Liver (tissue), 9 donors: ENCODE results near the gene UBR4. TPM values are rescaled to one million over a fixed set of nuclear protein-coding genes. Genes with fewer than 3 reads are reported as not detected.
A peak's percentile ranks its signal among the peaks of the same experiment; 100 is the strongest.

Source experiments
- DNase-seq: peaks from one replicate; pipeline ENCODE4 v3.0.0-alpha.2; 2017; ENCODE audit warnings: low spot score
- H3K27ac ChIP-seq, 2 donors: one replicate each; pipeline ENCODE4 v1.7.0; 2013; ENCODE audit warnings: inconsistent platforms in 2 of 2, low read length in 2 of 2, control low read depth in 1 of 2, low read depth in 1 of 2, mild to moderate bottlenecking in 1 of 2
- H3K27me3 ChIP-seq, 4 donors: one replicate each; pipeline versions ENCODE4 v1.6.1 to v1.7.0; 2013; ENCODE audit warnings: low read length in 3 of 4, inconsistent platforms in 1 of 4, mild to moderate bottlenecking in 1 of 4, moderate library complexity in 1 of 4; ENCODE audit not compliant: control insufficient read depth in 4 of 4, insufficient read depth in 4 of 4
- H3K36me3 ChIP-seq, 4 donors: one replicate each; pipeline versions ENCODE4 v1.6.1 to v1.7.0; 2013; ENCODE audit warnings: low read length in 3 of 4, mild to moderate bottlenecking in 3 of 4, low read depth in 1 of 4, moderate library complexity in 1 of 4; ENCODE audit not compliant: control insufficient read depth in 4 of 4, insufficient read depth in 3 of 4
- H3K4me1 ChIP-seq, 4 donors: one replicate each; pipeline versions ENCODE4 v1.6.1 to v1.7.0; 2013; ENCODE audit warnings: low read length in 3 of 4, mild to moderate bottlenecking in 3 of 4, moderate library complexity in 1 of 4; ENCODE audit not compliant: control insufficient read depth in 4 of 4, insufficient read depth in 4 of 4
- H3K4me3 ChIP-seq, 3 donors: one replicate each; pipeline versions ENCODE4 v1.6.1 to v1.7.0; 2013; ENCODE audit warnings: low read length in 3 of 3, control low read depth in 1 of 3, low read depth in 1 of 3, mild to moderate bottlenecking in 1 of 3
- H3K9ac ChIP-seq, 2 donors: one replicate each; pipeline ENCODE4 v1.7.0; 2013; ENCODE audit warnings: low read length in 2 of 2, mild to moderate bottlenecking in 2 of 2, moderate library complexity in 2 of 2, control low read depth in 1 of 2, low read depth in 1 of 2
- H3K9me3 ChIP-seq, 4 donors: one replicate each; pipeline versions ENCODE4 v1.6.1 to v1.7.0; 2013; ENCODE audit warnings: low read length in 3 of 4; ENCODE audit not compliant: control insufficient read depth in 4 of 4
- ATF3 ChIP-seq: IDR thresholded peaks from 2 replicates; pipeline ENCODE4 v1.6.1; 2016; ENCODE audit warnings: antibody characterized with exemption
- CTCF ChIP-seq: fragments of 150-350 bp; IDR thresholded peaks from 2 replicates; pipeline ENCODE4 v1.5.1; 2017; ENCODE audit warnings: improper control_type of control experiment, low read depth, low read length; ENCODE audit not compliant: missing input control
- EGR1 ChIP-seq, 2 donors: IDR thresholded peaks; 2 replicates each; pipeline ENCODE4 v1.6.1; 2016 to 2018; ENCODE audit warnings: antibody characterized with exemption in 2 of 2, low read depth in 2 of 2
- FOXA1 ChIP-seq: IDR thresholded peaks from 2 replicates; pipeline ENCODE4 v1.6.1; 2016; ENCODE audit warnings: antibody characterized with exemption
- FOXA2 ChIP-seq: IDR thresholded peaks from 2 replicates; pipeline ENCODE4 v1.6.1; 2016; ENCODE audit warnings: antibody characterized with exemption
- GABPA ChIP-seq, 2 donors: IDR thresholded peaks in 1 of 2; conservative IDR thresholded peaks in 1 of 2; 2 replicates each; pipeline ENCODE4 v1.6.1; 2016; ENCODE audit warnings: antibody characterized with exemption in 2 of 2, mild to moderate bottlenecking in 1 of 2, moderate library complexity in 1 of 2
- HNF4A ChIP-seq, 2 donors: conservative IDR thresholded peaks; 2 replicates each; pipeline ENCODE4 v1.6.1; 2016; ENCODE audit warnings: antibody characterized with exemption in 2 of 2, mild to moderate bottlenecking in 2 of 2
- JUND ChIP-seq, 2 donors: IDR thresholded peaks; 2 replicates each; pipeline ENCODE4 v1.6.1; 2016; ENCODE audit warnings: antibody characterized with exemption in 2 of 2
- NR2F2 ChIP-seq: IDR thresholded peaks from 2 replicates; pipeline ENCODE4 v1.6.1; 2016; ENCODE audit warnings: antibody characterized with exemption
- RAD21 ChIP-seq, 2 donors: IDR thresholded peaks; 2 replicates each; pipeline ENCODE4 v1.6.1; 2016; ENCODE audit warnings: antibody characterized with exemption in 2 of 2, mild to moderate bottlenecking in 2 of 2
- REST ChIP-seq: IDR thresholded peaks from 2 replicates; pipeline ENCODE4 v1.6.1; 2016; ENCODE audit warnings: antibody characterized with exemption, mild to moderate bottlenecking
- RXRA ChIP-seq, 2 donors: IDR thresholded peaks; 2 replicates each; pipeline ENCODE4 v1.6.1; 2017 to 2018; ENCODE audit warnings: antibody characterized with exemption in 2 of 2, mild to moderate bottlenecking in 1 of 2
- SP1 ChIP-seq: IDR thresholded peaks from 2 replicates; pipeline ENCODE4 v1.6.1; 2018; ENCODE audit warnings: antibody characterized with exemption, mild to moderate bottlenecking
- TAF1 ChIP-seq: conservative IDR thresholded peaks from 2 replicates; pipeline ENCODE4 v1.6.1; 2016; ENCODE audit warnings: antibody characterized with exemption, mild to moderate bottlenecking
- YY1 ChIP-seq: IDR thresholded peaks from 2 replicates; pipeline ENCODE4 v1.6.1; 2016; ENCODE audit warnings: antibody characterized with exemption, mild to moderate bottlenecking
- WGBS: extraction: QIAGEN DNeasy Blood & Tissue Kit; methylation state at CpG from one replicate; pipeline ENCODE4 v1.1.7; 2013; 5-methylcytosine and 5-hydroxymethylcytosine counted together
- polyA plus RNA-seq, 2 donors: library from polyadenylated mRNA; stranded (reverse) in 1 of 2; unstranded in 1 of 2; fragments of 200-250 nt in 1 of 2; fragments of >200 nt in 1 of 2; fragmentation: Nextera tagmentation in 1 of 2; extraction: Ambion mirVana in 1 of 2; gene quantifications; one replicate each; pipeline versions ENCODE4 v1.2.1 to v1.2.3, GENCODE V29; 2013 to 2015
- total RNA-seq, 2 donors: library from RNA; depleted of rRNA; stranded (reverse); fragments of >200 nt; gene quantifications; one replicate each; pipeline ENCODE4 v1.2.3, GENCODE V29; 2014
- TF ChIP-seq, protein P1 (sequence below): IDR thresholded peaks from 2 replicates; pipeline ENCODE4 v1.6.1; 2016; ENCODE audit warnings: antibody characterized with exemption
- TF ChIP-seq, protein P2 (sequence below): IDR thresholded peaks from 2 replicates; pipeline ENCODE4 v1.6.1; 2016; ENCODE audit warnings: antibody characterized with exemption
- donor health status: healthy.
- donor health status: healthy.
- donor health status: healthy.
- donor health status: healthy.
- donor health status: healthy.

Gene UBR4
- total and polyA plus RNA-seq, 4 donors: 45.4 to 156 (median 86.9) TPM

- Histone ChIP-seq H3K27ac (peak overlapping the region; percentile 82 to 95), H3K9me3 (no peaks in the 10 kb centered on the region), H3K27me3 (no peaks in the 10 kb centered on the region), H3K36me3 (no peaks in the 10 kb centered on the region), H3K4me3 (peak overlapping the region in 1 of 3 donors; percentile 39), H3K9ac (no peak overlapping the region), H3K4me1 (peaks cover 22 to 63% (median 47%) of the 10 kb centered on the region in 4 donors)
- DNase-seq: no peak
- TF ChIP-seq TAF1 (no peak), ATF3 (peak; percentile 39), RXRA (IDR thresholded peaks at IDR 0.05) (peak; percentile 68 to 88), CTCF (no peak), RAD21 (IDR thresholded peaks at IDR 0.05) (peak; percentile 42 to 52), YY1 (peak; percentile 55), EGR1 (IDR thresholded peaks at IDR 0.05; ENCODE audit: low read depth in 2 of 2) (peak in 1 of 2 donors; percentile 46), GABPA (IDR thresholded peaks at IDR 0.05 in 1 of 2, conservative IDR thresholded peaks at IDR 0.05 in 1 of 2) (peak in 1 of 2 donors; percentile 54), HNF4A (conservative IDR thresholded peaks at IDR 0.05) (peak; percentile 59 to 71), JUND (IDR thresholded peaks at IDR 0.05) (no peak), NR2F2 (no peak), SP1 (peak; percentile 54), FOXA2 (peak; percentile 59), REST (peak; percentile 71), FOXA1 (peak; percentile 44)
- TF ChIP-seq, protein P1, sequence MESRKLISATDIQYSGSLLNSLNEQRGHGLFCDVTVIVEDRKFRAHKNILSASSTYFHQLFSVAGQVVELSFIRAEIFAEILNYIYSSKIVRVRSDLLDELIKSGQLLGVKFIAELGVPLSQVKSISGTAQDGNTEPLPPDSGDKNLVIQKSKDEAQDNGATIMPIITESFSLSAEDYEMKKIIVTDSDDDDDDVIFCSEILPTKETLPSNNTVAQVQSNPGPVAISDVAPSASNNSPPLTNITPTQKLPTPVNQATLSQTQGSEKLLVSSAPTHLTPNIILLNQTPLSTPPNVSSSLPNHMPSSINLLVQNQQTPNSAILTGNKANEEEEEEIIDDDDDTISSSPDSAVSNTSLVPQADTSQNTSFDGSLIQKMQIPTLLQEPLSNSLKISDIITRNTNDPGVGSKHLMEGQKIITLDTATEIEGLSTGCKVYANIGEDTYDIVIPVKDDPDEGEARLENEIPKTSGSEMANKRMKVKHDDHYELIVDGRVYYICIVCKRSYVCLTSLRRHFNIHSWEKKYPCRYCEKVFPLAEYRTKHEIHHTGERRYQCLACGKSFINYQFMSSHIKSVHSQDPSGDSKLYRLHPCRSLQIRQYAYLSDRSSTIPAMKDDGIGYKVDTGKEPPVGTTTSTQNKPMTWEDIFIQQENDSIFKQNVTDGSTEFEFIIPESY: no peak
- TF ChIP-seq, protein P2, sequence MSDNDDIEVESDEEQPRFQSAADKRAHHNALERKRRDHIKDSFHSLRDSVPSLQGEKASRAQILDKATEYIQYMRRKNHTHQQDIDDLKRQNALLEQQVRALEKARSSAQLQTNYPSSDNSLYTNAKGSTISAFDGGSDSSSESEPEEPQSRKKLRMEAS: no peak
- 35% methylated on average over 16 of the region's 16 CpGs for WGBS
Measured at GRCh38 chr1:19065526-19066247, 144.4 kb downstream of the UBR4 start.
